Breast epithelium (tissue), 3 donors: ENCODE measurements around the gene EDA.

Experiments
- CTCF ChIP-seq, 3 donors: fragments of 450-650 bp; IDR thresholded peaks; one replicate each; pipeline ENCODE4 v1.5.1; 2016 to 2017; ENCODE audit warnings: antibody characterized with exemption in 3 of 3, mild to moderate bottlenecking in 3 of 3, moderate library complexity in 3 of 3
- POLR2A ChIP-seq: fragments of 450-650 bp; IDR thresholded peaks from one replicate; pipeline ENCODE4 v1.6.1; 2016; ENCODE audit warnings: antibody characterized with exemption, mild to moderate bottlenecking, moderate library complexity
- POLR2AphosphoS5 ChIP-seq, 3 donors: sonication (generic); formaldehyde crosslinking; IDR thresholded peaks; one replicate each; pipeline ENCODE4 v1.6.1; 2017; ENCODE audit warnings: antibody characterized with exemption in 3 of 3

- no peak for TF ChIP-seq CTCF (IDR thresholded peaks at IDR 0.05)
- no peak for TF ChIP-seq POLR2A
- no peak for TF ChIP-seq POLR2AphosphoS5 (IDR thresholded peaks at IDR 0.05)
Observed at GRCh38 chrX:70009049-70009448, 393.1 kb downstream of the EDA start.
